K562 (cell line): Measurements from ENCODE around the gene BID. TPM values are rescaled to one million over a fixed set of nuclear protein-coding genes. Genes with fewer than 3 reads are reported as not detected.

Experiments
- BCOR ChIP-seq: fragments of 450-650 bp; IDR thresholded peaks from 2 replicates; pipeline ENCODE4 v1.6.1; 2016
- CBX1 ChIP-seq: sonication (generic); IDR thresholded peaks from 2 replicates; pipeline ENCODE4 v1.6.1; 2016; ENCODE audit warnings: antibody characterized with exemption, low read depth, mild to moderate bottlenecking
- CC2D1A ChIP-seq: fragments of 450-650 bp; IDR thresholded peaks from 2 replicates; pipeline ENCODE4 v1.6.1; 2017; ENCODE audit warnings: mild to moderate bottlenecking
- EP400 ChIP-seq: fragments of 450-650 bp; IDR thresholded peaks from 2 replicates; pipeline ENCODE4 v1.6.1; 2017; ENCODE audit warnings: antibody characterized with exemption, mild to moderate bottlenecking, moderate library complexity
- FOXJ2 ChIP-seq: fragments of 200-800 bp; sonication (Bioruptor generic); IDR thresholded peaks from 2 replicates; pipeline ENCODE4 v1.6.1; 2016; ENCODE audit warnings: missing genetic modification characterization, missing compliant biosample characterization
- HDAC3 ChIP-seq: fragments of 450-650 bp; IDR thresholded peaks from 2 replicates; pipeline ENCODE4 v1.6.1; 2018; ENCODE audit warnings: borderline replicate concordance, mild to moderate bottlenecking, moderate library complexity; ENCODE audit not compliant: partially characterized antibody
- PKNOX1 ChIP-seq: fragments of 450-650 bp; IDR thresholded peaks from 2 replicates; pipeline ENCODE4 v1.6.1; 2016
- RFX1 ChIP-seq: fragments of 450-650 bp; IDR thresholded peaks from 2 replicates; pipeline ENCODE4 v1.6.1; 2016; ENCODE audit warnings: mild to moderate bottlenecking, moderate library complexity
- SUPT5H ChIP-seq: fragments of 450-650 bp; IDR thresholded peaks from 2 replicates; pipeline ENCODE4 v1.6.1; 2016
- TBP ChIP-seq: optimal IDR thresholded peaks from 2 replicates; pipeline ENCODE3; 2011; ENCODE audit warnings: low read depth, low read length, improper control_type of control experiment
- TFAP4 ChIP-seq: sonication (generic); formaldehyde crosslinking; IDR thresholded peaks from 2 replicates; pipeline ENCODE4 v1.8.0; 2022; ENCODE audit warnings: missing genetic modification reagents, mild to moderate bottlenecking, moderate library complexity, borderline replicate concordance
- XRCC5 ChIP-seq: fragments of 200-400 bp; formaldehyde crosslinking; IDR thresholded peaks from 2 replicates; pipeline ENCODE4 v1.6.1; 2017; ENCODE audit warnings: low read depth, mild to moderate bottlenecking, low read length
- ZC3H4 ChIP-seq: sonication (generic); formaldehyde crosslinking; IDR thresholded peaks from 2 replicates; pipeline ENCODE4 v1.9.0; 2021; ENCODE audit warnings: missing genetic modification reagents, borderline replicate concordance
- ZNF12 ChIP-seq: sonication (generic); formaldehyde crosslinking; IDR thresholded peaks from 2 replicates; pipeline ENCODE4 v1.4.0; 2020; ENCODE audit warnings: mild to moderate bottlenecking, missing genetic modification reagents
- ZNF41 ChIP-seq: fragments of 250-450 bp; sonication (Bioruptor Pico); conservative IDR thresholded peaks from 2 replicates; pipeline ENCODE4 v1.4.0; 2020; ENCODE audit warnings: mild to moderate bottlenecking
- polyA plus RNA-seq, 8 experiments: library from polyadenylated mRNA; depleted of rRNA in 4 of 8; stranded (reverse) in 5 of 8; unstranded in 3 of 8; fragments of >200 nt; fragmentation: Nextera tagmentation in 2 of 8; fragmentation: Illumina TruSeq in 1 of 8; extraction: Ambion mirVana in 2 of 8; extraction: Trizol in 1 of 8; gene quantifications; 2 replicates each; pipeline versions ENCODE4 v1.2.1 to v1.2.3, GENCODE V29; 2011 to 2014; ENCODE audit warnings: inconsistent platforms in 1 of 8, missing spikeins in 1 of 8
- total RNA-seq, 7 experiments: library from RNA; depleted of rRNA in 6 of 7; stranded (reverse); fragments of >200 nt in 6 of 7; fragmentation: Illumina TruSeq in 2 of 7; extraction: Trizol in 2 of 7; gene quantifications; 2 replicates each; pipeline versions ENCODE4 v1.2.1 to v1.2.3, GENCODE V29; 2011 to 2021; ENCODE audit warnings: low replicate concordance in 1 of 7
- TF ChIP-seq, protein P1 (sequence below): fragments of 450-650 bp; IDR thresholded peaks from 2 replicates; pipeline ENCODE4 v1.6.1; 2016; ENCODE audit warnings: low read depth
- TF ChIP-seq, protein P2 (sequence below): fragments of 250-450 bp; sonication (Bioruptor Pico); IDR thresholded peaks from 2 replicates; pipeline ENCODE4 v1.5.0; 2020; ENCODE audit warnings: mild to moderate bottlenecking, borderline replicate concordance

The BID gene
- total and polyA plus RNA-seq, 9 of the 15 experiments (the other 6 are each of a cell fraction or from before 2014, with no cell fraction given): 5.2 to 209 (median 63.7) TPM

DNA sequence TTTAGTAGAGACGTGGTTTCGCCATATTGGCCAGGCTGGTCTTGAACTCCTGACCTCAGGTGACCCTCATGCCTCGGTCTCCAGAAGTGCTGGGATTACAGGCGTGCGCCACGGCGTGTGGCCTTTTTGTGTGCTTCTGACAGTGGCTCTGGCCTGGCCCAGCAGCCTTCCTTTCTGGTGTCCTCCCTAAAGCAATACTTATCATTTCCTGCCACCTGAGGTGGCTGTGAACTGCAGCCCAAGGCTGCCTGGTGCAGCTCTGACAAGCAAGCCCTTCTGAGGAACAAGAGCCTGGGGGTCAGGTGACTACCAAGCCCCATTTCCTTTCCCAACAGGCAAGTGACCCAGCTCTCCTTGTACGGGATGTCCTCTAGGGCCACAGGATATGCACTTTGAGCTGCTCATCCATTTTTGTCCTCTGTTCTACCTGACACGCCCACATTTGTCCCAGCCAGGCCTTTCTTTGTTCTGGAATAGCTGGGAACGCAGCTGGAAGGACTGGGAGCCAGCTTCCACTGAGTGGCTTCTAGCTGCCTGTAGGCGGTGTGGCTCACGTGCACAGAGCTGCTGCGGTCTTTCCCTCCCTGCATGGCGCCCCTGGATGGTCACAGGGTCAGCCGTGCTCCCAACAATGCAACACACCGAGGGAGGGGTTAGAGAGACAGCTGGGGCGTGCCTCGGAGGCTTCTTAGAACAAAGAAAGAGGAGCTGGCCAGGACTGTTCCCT is 12.3 kb upstream of the BID start (continued):
- no peak for TF ChIP-seq CC2D1A
- no peak for TF ChIP-seq ZNF41 (CRISPR knock-in tag)
- TF ChIP-seq, protein P1, sequence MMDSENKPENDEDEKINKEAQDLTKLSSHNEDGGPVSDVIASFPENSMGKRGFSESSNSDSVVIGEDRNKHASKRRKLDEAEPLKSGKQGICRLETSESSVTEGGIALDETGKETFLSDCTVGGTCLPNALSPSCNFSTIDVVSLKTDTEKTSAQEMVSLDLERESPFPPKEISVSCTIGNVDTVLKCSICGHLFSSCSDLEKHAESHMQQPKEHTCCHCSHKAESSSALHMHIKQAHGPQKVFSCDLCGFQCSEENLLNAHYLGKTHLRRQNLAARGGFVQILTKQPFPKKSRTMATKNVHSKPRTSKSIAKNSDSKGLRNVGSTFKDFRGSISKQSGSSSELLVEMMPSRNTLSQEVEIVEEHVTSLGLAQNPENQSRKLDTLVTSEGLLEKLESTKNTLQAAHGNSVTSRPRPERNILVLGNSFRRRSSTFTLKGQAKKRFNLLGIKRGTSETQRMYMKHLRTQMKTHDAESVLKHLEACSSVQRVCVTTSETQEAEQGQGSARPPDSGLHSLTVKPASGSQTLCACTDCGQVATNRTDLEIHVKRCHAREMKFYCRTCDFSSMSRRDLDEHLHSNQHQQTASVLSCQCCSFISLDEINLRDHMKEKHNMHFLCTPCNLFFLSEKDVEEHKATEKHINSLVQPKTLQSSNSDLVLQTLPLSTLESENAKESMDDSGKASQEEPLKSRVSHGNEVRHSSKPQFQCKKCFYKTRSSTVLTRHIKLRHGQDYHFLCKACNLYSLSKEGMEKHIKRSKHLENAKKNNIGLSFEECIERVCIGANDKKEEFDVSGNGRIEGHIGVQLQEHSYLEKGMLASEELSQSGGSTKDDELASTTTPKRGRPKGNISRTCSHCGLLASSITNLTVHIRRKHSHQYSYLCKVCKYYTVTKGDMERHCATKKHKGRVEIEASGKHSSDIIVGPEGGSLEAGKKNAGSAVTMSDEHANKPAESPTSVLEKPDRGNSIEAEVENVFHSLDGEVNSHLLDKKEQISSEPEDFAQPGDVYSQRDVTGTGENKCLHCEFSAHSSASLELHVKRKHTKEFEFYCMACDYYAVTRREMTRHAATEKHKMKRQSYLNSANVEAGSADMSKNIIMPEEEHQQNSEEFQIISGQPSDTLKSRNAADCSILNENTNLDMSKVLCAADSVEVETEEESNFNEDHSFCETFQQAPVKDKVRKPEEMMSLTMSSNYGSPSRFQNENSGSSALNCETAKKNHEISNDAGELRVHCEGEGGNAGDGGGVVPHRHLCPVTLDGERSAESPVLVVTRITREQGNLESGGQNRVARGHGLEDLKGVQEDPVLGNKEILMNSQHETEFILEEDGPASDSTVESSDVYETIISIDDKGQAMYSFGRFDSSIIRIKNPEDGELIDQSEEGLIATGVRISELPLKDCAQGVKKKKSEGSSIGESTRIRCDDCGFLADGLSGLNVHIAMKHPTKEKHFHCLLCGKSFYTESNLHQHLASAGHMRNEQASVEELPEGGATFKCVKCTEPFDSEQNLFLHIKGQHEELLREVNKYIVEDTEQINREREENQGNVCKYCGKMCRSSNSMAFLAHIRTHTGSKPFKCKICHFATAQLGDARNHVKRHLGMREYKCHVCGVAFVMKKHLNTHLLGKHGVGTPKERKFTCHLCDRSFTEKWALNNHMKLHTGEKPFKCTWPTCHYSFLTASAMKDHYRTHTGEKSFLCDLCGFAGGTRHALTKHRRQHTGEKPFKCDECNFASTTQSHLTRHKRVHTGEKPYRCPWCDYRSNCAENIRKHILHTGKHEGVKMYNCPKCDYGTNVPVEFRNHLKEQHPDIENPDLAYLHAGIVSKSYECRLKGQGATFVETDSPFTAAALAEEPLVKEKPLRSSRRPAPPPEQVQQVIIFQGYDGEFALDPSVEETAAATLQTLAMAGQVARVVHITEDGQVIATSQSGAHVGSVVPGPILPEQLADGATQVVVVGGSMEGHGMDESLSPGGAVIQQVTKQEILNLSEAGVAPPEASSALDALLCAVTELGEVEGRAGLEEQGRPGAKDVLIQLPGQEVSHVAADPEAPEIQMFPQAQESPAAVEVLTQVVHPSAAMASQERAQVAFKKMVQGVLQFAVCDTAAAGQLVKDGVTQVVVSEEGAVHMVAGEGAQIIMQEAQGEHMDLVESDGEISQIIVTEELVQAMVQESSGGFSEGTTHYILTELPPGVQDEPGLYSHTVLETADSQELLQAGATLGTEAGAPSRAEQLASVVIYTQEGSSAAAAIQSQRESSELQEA: no peak
- no peak for TF ChIP-seq ZC3H4 (CRISPR knock-in tag)
- no peak for TF ChIP-seq XRCC5
- peak; percentile 60 for TF ChIP-seq TBP
- peak; percentile 54; the same call in 1 of the 2 replicates for TF ChIP-seq CBX1
- peak; percentile 66; the same call in 1 of the 2 replicates for TF ChIP-seq EP400
- peak; percentile 83 for TF ChIP-seq TFAP4
- TF ChIP-seq ZNF12 (CRISPR knock-in tag): peak; percentile 100
- TF ChIP-seq BCOR: peak; percentile 60
- no peak for TF ChIP-seq FOXJ2 (tag)
- no peak for TF ChIP-seq HDAC3
- TF ChIP-seq SUPT5H: 0 out of 2 replicates have a peak, but pooled peaks have one; percentile 37
- TF ChIP-seq, protein P2, sequence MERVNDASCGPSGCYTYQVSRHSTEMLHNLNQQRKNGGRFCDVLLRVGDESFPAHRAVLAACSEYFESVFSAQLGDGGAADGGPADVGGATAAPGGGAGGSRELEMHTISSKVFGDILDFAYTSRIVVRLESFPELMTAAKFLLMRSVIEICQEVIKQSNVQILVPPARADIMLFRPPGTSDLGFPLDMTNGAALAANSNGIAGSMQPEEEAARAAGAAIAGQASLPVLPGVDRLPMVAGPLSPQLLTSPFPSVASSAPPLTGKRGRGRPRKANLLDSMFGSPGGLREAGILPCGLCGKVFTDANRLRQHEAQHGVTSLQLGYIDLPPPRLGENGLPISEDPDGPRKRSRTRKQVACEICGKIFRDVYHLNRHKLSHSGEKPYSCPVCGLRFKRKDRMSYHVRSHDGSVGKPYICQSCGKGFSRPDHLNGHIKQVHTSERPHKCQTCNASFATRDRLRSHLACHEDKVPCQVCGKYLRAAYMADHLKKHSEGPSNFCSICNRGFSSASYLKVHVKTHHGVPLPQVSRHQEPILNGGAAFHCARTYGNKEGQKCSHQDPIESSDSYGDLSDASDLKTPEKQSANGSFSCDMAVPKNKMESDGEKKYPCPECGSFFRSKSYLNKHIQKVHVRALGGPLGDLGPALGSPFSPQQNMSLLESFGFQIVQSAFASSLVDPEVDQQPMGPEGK: no peak
- TF ChIP-seq PKNOX1: peak; percentile 45; the same call in 1 of the 2 replicates
- TF ChIP-seq RFX1: no peak
